ENCODE results near the gene TMEM54.

Gene TMEM54

GRCh38 chr1:32884726-32885125, 16.5 kb downstream of the TMEM54 start:
- H3K4me1 ChIP-seq (ENCODE audit: control insufficient read depth in 5 of 5, insufficient read depth in 5 of 5, low read length in 5 of 5): peaks cover 0 to 9% (median 5%) of the 10 kb centered on the region in 5 donors
- peaks cover 21 to 50% (median 42%) of the 10 kb centered on the region in 5 donors for H3K27me3 ChIP-seq (ENCODE audit: control insufficient read depth in 5 of 5, insufficient read depth in 4 of 5, low read length in 5 of 5)

DNA sequence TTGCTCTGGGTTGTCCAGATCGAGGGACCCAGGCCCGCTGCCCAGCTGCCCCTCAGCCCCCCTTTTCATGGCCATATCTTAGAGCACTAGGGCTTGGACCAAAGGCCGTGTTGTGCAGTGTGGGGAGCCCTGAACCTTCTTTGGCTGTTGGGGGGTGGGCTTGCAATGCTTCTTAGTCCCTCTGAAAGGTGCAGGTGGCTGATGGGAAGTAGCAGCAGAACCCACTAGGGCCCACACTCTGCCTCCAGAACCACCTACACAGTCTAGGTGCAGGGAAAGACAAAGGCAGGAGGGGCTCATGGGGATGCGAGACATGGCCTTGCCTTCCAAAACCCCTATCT, 17.2 kb downstream of the TMEM54 start:
- no peak overlapping the region for H3K9ac ChIP-seq (ENCODE audit: low read length in 5 of 5)
- H3K9me3 ChIP-seq (ENCODE audit: control insufficient read depth in 5 of 5, low read length in 5 of 5): no peaks in the 10 kb centered on the region
- H3K27me3 ChIP-seq (ENCODE audit: control insufficient read depth in 5 of 5, insufficient read depth in 4 of 5, low read length in 5 of 5): peaks cover 21 to 50% (median 41%) of the 10 kb centered on the region in 5 donors
- H3K4me3 ChIP-seq (ENCODE audit: low read depth in 1 of 5, low read length in 5 of 5): no peak overlapping the region
- no peak overlapping the region for H3K27ac ChIP-seq (ENCODE audit: low read depth, low read length)
- H3K36me3 ChIP-seq (ENCODE audit: control insufficient read depth in 5 of 5, insufficient read depth in 5 of 5, low read length in 5 of 5): no peaks in the 10 kb centered on the region
- H3K4me1 ChIP-seq (ENCODE audit: control insufficient read depth in 5 of 5, insufficient read depth in 5 of 5, low read length in 5 of 5): peaks cover 0 to 9% (median 5%) of the 10 kb centered on the region in 5 donors

More at GRCh38 chr1:32884726-32885125, 16.5 kb downstream of the TMEM54 start:
- Histone ChIP-seq H3K27ac (ENCODE audit: low read depth, low read length) (no peak overlapping the region), H3K9me3 (ENCODE audit: control insufficient read depth in 5 of 5, low read length in 5 of 5) (no peaks in the 10 kb centered on the region), H3K4me3 (ENCODE audit: low read depth in 1 of 5, low read length in 5 of 5) (no peak overlapping the region), H3K9ac (ENCODE audit: low read length in 5 of 5) (no peak overlapping the region), H3K36me3 (ENCODE audit: control insufficient read depth in 5 of 5, insufficient read depth in 5 of 5, low read length in 5 of 5) (no peaks in the 10 kb centered on the region)

DNA sequence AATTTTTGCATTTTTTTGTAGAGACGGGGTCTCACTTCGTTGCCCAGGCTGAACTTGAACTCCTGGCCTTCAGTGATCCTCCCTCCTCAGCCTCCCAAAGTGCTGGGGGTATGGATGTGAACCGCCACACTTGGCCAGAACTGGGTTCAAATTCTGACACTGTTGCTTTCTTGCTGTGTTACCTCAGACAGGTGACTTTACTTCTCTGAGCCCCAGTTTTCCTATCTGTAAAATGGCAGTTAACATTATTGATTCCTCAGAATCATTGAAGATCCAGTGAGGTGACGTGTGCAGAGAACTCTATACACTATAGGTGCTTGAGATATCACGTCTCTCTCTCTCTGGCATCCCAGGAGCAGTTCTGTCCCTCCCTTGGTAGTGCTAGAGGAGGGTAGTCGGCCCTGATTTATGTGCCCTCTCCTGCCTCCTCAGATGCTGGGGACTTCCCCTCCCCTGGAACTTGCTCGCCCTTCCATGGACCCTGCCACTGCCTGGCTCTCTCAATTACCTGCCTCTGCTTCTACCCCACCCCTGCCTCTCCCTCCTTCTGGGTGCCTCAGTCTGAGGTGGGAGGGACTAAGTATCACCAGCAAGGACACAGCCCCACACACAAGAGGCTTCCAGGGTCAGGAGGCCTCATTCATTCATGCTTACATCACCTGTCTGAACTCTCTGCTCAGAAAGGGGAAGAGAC, 17.7 kb downstream of the TMEM54 start:
- Histone ChIP-seq H3K27me3 (ENCODE audit: control insufficient read depth in 5 of 5, insufficient read depth in 4 of 5, low read length in 5 of 5) (peaks cover 25 to 49% (median 42%) of the 10 kb centered on the region in 5 donors), H3K9me3 (ENCODE audit: control insufficient read depth in 5 of 5, low read length in 5 of 5) (no peaks in the 10 kb centered on the region), H3K27ac (ENCODE audit: low read depth, low read length) (no peak overlapping the region), H3K36me3 (ENCODE audit: control insufficient read depth in 5 of 5, insufficient read depth in 5 of 5, low read length in 5 of 5) (no peaks in the 10 kb centered on the region), H3K4me1 (ENCODE audit: control insufficient read depth in 5 of 5, insufficient read depth in 5 of 5, low read length in 5 of 5) (peaks cover 0 to 9% (median 5%) of the 10 kb centered on the region in 5 donors), H3K4me3 (ENCODE audit: low read depth in 1 of 5, low read length in 5 of 5) (no peak overlapping the region), H3K9ac (ENCODE audit: low read length in 5 of 5) (no peak overlapping the region)

DNA sequence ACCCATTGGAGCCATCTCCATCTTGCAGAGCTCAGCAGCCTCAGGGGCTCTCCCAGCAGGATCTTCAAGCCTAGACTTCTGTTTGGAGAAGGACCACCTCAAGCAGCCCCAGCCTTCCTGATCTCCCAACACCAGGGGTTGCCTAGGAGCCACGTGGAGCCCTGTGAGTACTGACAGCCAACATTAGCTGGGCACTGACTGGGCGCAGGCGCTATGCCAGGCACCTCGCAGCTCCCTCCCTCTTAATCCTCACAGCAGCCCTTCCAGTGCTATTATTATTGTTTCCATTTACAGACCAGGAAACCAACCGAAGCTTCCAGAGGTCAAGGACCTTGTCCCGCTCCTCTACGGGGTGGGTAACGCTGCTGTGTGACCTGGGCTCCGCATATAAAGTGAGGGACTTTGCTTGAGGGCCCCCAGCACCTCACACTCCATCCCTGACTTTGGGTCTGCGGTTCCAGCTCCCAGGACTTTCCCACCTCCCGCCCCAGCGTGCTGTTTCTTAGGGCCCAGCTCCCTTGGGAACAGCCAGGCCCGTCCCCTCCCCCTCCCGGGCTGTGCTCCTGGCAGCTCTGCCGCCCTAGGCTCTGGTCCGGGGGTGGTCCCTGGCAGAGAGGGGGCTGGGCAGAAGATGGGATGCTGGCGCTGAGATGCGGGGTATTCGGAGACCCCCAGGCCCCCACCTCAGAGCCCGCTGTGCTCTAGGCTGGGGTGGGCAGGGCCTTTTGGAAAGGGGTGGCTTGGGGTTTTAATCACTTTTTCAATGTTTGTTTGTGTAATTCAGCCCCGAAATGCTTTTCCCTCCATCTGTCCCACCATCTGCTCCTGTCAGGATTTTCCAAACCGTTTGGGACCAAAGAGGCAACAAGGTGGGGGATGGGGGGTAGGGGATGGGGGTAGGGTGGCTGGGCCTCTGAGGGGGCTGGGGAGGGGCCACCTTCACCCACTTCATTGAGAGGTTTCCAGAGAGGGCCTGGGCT, 19.0 kb downstream of the TMEM54 start:
- Histone ChIP-seq H3K36me3 (ENCODE audit: control insufficient read depth in 5 of 5, insufficient read depth in 5 of 5, low read length in 5 of 5) (no peaks in the 10 kb centered on the region), H3K27me3 (ENCODE audit: control insufficient read depth in 5 of 5, insufficient read depth in 4 of 5, low read length in 5 of 5) (peaks cover 19 to 47% (median 40%) of the 10 kb centered on the region in 5 donors), H3K9ac (ENCODE audit: low read length in 5 of 5) (no peak overlapping the region), H3K27ac (ENCODE audit: low read depth, low read length) (no peak overlapping the region), H3K9me3 (ENCODE audit: control insufficient read depth in 5 of 5, low read length in 5 of 5) (no peaks in the 10 kb centered on the region), H3K4me1 (ENCODE audit: control insufficient read depth in 5 of 5, insufficient read depth in 5 of 5, low read length in 5 of 5) (peaks cover 0 to 9% (median 5%) of the 10 kb centered on the region in 5 donors), H3K4me3 (ENCODE audit: low read depth in 1 of 5, low read length in 5 of 5) (no peak overlapping the region)

- H3K27me3 ChIP-seq (ENCODE audit: control insufficient read depth in 5 of 5, insufficient read depth in 4 of 5, low read length in 5 of 5): peaks cover 14 to 43% (median 40%) of the 10 kb centered on the region in 5 donors
- H3K4me3 ChIP-seq (ENCODE audit: low read depth in 1 of 5, low read length in 5 of 5): no peak overlapping the region
- peaks cover 0 to 14% (median 5%) of the 10 kb centered on the region in 5 donors for H3K4me1 ChIP-seq (ENCODE audit: control insufficient read depth in 5 of 5, insufficient read depth in 5 of 5, low read length in 5 of 5)
- H3K36me3 ChIP-seq (ENCODE audit: control insufficient read depth in 5 of 5, insufficient read depth in 5 of 5, low read length in 5 of 5): no peaks in the 10 kb centered on the region
- H3K27ac ChIP-seq (ENCODE audit: low read depth, low read length): no peak overlapping the region
- H3K9ac ChIP-seq (ENCODE audit: low read length in 5 of 5): no peak overlapping the region
- no peaks in the 10 kb centered on the region for H3K9me3 ChIP-seq (ENCODE audit: control insufficient read depth in 5 of 5, low read length in 5 of 5)
These were observed 19.9 kb downstream of the TMEM54 start for GRCh38 chr1:32881291-32881690.

DNA sequence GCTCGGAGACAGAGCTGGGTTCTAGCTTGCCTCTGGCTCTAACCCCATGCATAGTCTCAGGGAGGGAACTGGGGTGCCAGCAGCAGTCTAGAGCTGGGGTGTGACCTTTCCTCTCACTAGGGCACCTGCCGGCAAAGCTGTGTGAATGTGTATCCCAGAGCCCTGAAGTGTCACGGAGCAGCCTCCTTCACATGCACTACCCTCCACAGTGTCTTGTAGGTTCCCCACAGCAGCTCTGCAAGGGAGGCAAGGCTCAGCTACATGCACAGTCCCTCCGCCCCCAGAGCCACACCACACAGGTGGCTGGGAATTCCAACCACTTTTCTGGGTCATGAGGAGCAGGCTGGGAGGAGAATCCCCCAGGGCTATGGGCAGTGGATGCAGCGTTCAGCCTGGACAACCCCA, 22.6 kb downstream of the TMEM54 start:
- H3K4me3 ChIP-seq (ENCODE audit: low read depth in 1 of 5, low read length in 5 of 5): no peak overlapping the region
- H3K4me1 ChIP-seq (ENCODE audit: control insufficient read depth in 5 of 5, insufficient read depth in 5 of 5, low read length in 5 of 5): peaks cover 0 to 11% (median 5%) of the 10 kb centered on the region in 5 donors
- H3K36me3 ChIP-seq (ENCODE audit: control insufficient read depth in 5 of 5, insufficient read depth in 5 of 5, low read length in 5 of 5): no peaks in the 10 kb centered on the region
- H3K27ac ChIP-seq (ENCODE audit: low read depth, low read length): no peak overlapping the region
- no peak overlapping the region for H3K9ac ChIP-seq (ENCODE audit: low read length in 5 of 5)
- peaks cover 5 to 25% (median 20%) of the 10 kb centered on the region in 5 donors for H3K27me3 ChIP-seq (ENCODE audit: control insufficient read depth in 5 of 5, insufficient read depth in 4 of 5, low read length in 5 of 5)
- no peaks in the 10 kb centered on the region for H3K9me3 ChIP-seq (ENCODE audit: control insufficient read depth in 5 of 5, low read length in 5 of 5)

- H3K36me3 ChIP-seq (ENCODE audit: control insufficient read depth in 5 of 5, insufficient read depth in 5 of 5, low read length in 5 of 5): no peaks in the 10 kb centered on the region
- no peak overlapping the region for H3K27ac ChIP-seq (ENCODE audit: low read depth, low read length)
- H3K27me3 ChIP-seq (ENCODE audit: control insufficient read depth in 5 of 5, insufficient read depth in 4 of 5, low read length in 5 of 5): peaks cover 5 to 26% (median 18%) of the 10 kb centered on the region in 5 donors
- no peak overlapping the region for H3K4me3 ChIP-seq (ENCODE audit: low read depth in 1 of 5, low read length in 5 of 5)
- H3K9me3 ChIP-seq (ENCODE audit: control insufficient read depth in 5 of 5, low read length in 5 of 5): no peaks in the 10 kb centered on the region
- H3K9ac ChIP-seq (ENCODE audit: low read length in 5 of 5): no peak overlapping the region
- H3K4me1 ChIP-seq (ENCODE audit: control insufficient read depth in 5 of 5, insufficient read depth in 5 of 5, low read length in 5 of 5): peaks cover 0 to 11% (median 5%) of the 10 kb centered on the region in 5 donors
These were observed 23.0 kb downstream of the TMEM54 start for GRCh38 chr1:32878183-32878582.

DNA sequence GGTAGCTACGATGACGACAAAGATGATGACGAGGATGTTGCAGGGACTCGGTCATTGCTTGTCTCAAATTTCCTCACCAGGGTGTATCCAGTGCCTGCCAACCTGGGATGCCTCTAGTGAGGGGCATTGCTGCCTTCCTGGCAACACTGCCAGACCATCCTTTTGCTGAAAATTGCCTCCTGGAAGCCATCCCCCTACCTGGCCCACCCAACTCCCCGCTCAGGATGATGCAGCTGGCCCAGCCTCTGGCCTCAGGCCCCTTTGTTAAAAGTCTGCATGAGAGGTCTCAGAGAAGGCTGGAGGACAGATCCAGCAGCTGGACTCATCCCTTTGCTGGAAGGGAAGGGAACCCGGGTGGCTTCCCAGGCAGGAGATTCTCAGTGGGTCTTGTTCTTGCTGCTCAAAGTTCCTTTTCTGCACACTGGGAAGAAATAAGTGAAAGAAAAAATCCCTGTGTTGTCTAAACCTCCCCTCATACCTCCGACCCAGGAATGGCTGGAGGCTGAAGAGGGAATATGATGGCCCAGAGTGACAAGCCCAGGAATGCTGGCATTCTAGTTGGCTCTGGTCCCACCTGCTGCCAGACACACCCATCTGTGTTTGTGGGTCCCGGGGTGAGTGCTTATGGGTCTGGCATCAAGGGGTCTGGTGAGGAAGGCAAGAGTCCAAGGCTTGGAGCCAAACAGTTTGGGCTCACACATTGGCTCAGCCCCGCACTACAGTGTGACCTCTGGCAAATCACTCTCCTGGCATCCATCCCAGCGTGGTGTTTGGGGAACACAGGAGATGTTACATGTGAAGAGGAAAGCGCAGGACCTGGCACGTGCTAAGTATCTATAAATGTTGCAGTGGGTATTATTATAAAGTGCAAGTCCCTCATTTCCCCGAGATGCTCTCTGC, 23.7 kb downstream of the TMEM54 start:
- no peaks in the 10 kb centered on the region for H3K9me3 ChIP-seq (ENCODE audit: control insufficient read depth in 5 of 5, low read length in 5 of 5)
- H3K9ac ChIP-seq (ENCODE audit: low read length in 5 of 5): no peak overlapping the region
- H3K36me3 ChIP-seq (ENCODE audit: control insufficient read depth in 5 of 5, insufficient read depth in 5 of 5, low read length in 5 of 5): no peaks in the 10 kb centered on the region
- peaks cover 0 to 15% (median 5%) of the 10 kb centered on the region in 5 donors for H3K4me1 ChIP-seq (ENCODE audit: control insufficient read depth in 5 of 5, insufficient read depth in 5 of 5, low read length in 5 of 5)
- no peak overlapping the region for H3K27ac ChIP-seq (ENCODE audit: low read depth, low read length)
- H3K4me3 ChIP-seq (ENCODE audit: low read depth in 1 of 5, low read length in 5 of 5): no peak overlapping the region
- peaks cover 5 to 28% (median 18%) of the 10 kb centered on the region in 5 donors for H3K27me3 ChIP-seq (ENCODE audit: control insufficient read depth in 5 of 5, insufficient read depth in 4 of 5, low read length in 5 of 5)

DNA sequence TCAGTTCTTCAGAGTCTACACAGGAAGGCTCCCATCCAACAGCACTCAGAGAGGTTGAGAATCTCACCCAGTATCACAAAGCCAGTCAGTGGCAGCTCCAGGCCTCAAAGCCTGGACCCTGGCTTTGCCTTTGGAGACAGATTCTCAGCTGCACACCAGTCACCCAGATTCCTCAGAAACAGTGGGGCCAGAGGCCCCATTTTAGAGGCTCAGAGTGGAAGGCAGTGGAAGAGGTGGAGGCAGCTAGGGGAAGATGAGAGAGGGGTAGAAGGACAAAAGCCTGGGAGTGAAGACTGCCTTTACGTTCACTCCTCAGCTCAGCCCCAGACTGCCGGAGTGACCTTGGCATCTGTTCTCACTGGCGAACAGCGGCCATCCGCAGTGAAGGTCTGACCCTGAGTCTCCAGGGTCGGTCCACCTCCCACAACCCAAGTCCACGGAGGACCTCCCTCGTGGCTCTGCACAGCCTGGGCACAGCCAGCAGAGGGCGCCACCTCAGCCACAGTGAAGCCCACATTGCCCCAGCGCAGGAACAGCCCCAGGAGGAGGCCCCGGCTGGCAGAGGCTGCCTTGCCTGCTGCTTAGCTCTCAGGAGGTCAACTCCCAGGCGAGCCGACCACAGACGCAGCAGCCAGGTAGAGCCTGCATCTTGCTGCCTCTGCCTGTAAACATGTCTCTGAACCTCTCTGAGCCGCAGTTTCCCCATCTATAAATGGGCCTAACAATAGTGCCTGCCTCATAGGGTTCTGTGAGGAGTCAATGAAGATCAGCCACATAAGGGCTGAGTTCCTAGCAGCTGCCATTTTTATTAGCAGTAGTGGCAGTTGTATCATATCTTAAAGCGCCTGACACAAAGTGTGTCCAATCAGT, 24.6 kb downstream of the TMEM54 start:
- H3K4me1 ChIP-seq (ENCODE audit: control insufficient read depth in 5 of 5, insufficient read depth in 5 of 5, low read length in 5 of 5): peaks cover 0 to 12% (median 3%) of the 10 kb centered on the region in 5 donors
- H3K9me3 ChIP-seq (ENCODE audit: control insufficient read depth in 5 of 5, low read length in 5 of 5): no peaks in the 10 kb centered on the region

More for the DNA sequence above, 24.6 kb downstream of the TMEM54 start:
- H3K4me3 ChIP-seq (ENCODE audit: low read depth in 1 of 5, low read length in 5 of 5): no peak overlapping the region
- H3K27me3 ChIP-seq (ENCODE audit: control insufficient read depth in 5 of 5, insufficient read depth in 4 of 5, low read length in 5 of 5): peaks cover 8 to 35% (median 21%) of the 10 kb centered on the region in 5 donors
- H3K36me3 ChIP-seq (ENCODE audit: control insufficient read depth in 5 of 5, insufficient read depth in 5 of 5, low read length in 5 of 5): no peaks in the 10 kb centered on the region
- H3K27ac ChIP-seq (ENCODE audit: low read depth, low read length): no peak overlapping the region
- H3K9ac ChIP-seq (ENCODE audit: low read length in 5 of 5): no peak overlapping the region

All from subcutaneous abdominal adipose tissue (tissue), 5 donors.